Mammary epithelial cell (primary cell): ENCODE results near the gene TSC22D2.

Experiments used
- CTCF ChIP-seq, 2 donors: IDR thresholded peaks in 1 of 2; conservative IDR thresholded peaks in 1 of 2; 2 replicates each; pipeline ENCODE4 v1.5.1; 2011 to 2012; ENCODE audit warnings: inconsistent platforms in 2 of 2, low read length in 2 of 2, mild to moderate bottlenecking in 2 of 2, control low read depth in 1 of 2, low read depth in 1 of 2; ENCODE audit not compliant: insufficient read depth in 1 of 2; ENCODE audit errors: extremely low read depth in 1 of 2
- EZH2 ChIP-seq: IDR thresholded peaks from 2 replicates; pipeline ENCODE4 v1.6.1; 2012; ENCODE audit warnings: low read length, inconsistent platforms, borderline replicate concordance

GRCh38 chr3:150407051-150407807 lies 869 bp upstream of the TSC22D2 start:
- TF ChIP-seq CTCF (conservative IDR thresholded peaks at IDR 0.05 in 1 of 2, IDR thresholded peaks at IDR 0.05 in 1 of 2; ENCODE audit: extremely low read depth in 1 of 2, insufficient read depth in 1 of 2, low read depth in 1 of 2, low read length in 2 of 2) (no peak), EZH2 (no peak)
